HG03378 (cell line): ENCODE measurements around the gene ABHD3.
"Not testable (repeated sequence)": the region's sequence is repeated elsewhere in the genome, so short reads cannot be mapped to it uniquely, and the experiment has no call there.

Source experiments
- ATAC-seq: cut with Tn5 transposase; IDR thresholded peaks from one replicate; pipeline ENCODE4 v1.9.1; 2021; ENCODE audit warnings: mild to moderate bottlenecking, moderate library complexity; ENCODE audit not compliant: unreplicated experiment

Gene ABHD3, protein sequence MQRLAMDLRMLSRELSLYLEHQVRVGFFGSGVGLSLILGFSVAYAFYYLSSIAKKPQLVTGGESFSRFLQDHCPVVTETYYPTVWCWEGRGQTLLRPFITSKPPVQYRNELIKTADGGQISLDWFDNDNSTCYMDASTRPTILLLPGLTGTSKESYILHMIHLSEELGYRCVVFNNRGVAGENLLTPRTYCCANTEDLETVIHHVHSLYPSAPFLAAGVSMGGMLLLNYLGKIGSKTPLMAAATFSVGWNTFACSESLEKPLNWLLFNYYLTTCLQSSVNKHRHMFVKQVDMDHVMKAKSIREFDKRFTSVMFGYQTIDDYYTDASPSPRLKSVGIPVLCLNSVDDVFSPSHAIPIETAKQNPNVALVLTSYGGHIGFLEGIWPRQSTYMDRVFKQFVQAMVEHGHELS

DNA sequence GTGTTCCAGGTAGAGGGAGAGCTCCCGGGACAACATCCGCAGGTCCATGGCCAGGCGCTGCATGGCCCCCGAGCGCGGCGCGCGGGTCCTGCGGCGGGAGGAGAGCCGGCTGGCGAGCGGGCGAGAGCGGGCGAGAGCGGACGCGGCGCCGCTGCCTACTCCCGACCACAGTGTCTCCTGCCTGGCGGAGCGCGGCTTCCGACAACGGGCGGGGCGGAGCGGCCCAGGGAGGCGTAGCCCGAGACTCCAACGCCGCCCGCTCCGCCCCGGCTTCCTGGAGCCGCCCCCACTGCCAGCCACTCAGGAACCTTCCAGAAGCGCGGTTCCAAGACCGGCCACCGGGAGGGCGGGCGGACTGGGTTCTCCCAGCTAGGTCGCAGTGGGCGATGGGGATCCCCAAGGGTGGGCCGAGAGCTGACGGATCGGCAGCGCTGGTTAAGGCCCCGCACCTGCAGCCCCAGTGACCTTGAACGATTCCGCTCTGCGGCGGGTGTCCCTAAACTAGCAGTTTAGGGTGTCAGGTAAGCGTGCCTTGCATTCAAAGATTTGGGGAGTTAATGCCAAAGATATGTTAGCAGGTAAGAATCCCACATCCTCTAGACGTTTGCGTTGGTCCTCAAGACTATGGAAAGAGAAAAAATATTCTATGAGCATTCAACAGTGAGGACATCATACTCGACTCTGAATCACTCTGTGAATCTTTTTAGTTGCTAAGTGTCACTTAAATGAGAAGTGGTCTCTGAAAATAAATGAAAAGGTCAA is at the start of gene ABHD3:
ABHD3 (minus strand) TSS at position 172 of the 762 bp plus-strand sequence; CDS start at position 63, 109 bp downstream.
- peak; percentile 79 for ATAC-seq

DNA sequence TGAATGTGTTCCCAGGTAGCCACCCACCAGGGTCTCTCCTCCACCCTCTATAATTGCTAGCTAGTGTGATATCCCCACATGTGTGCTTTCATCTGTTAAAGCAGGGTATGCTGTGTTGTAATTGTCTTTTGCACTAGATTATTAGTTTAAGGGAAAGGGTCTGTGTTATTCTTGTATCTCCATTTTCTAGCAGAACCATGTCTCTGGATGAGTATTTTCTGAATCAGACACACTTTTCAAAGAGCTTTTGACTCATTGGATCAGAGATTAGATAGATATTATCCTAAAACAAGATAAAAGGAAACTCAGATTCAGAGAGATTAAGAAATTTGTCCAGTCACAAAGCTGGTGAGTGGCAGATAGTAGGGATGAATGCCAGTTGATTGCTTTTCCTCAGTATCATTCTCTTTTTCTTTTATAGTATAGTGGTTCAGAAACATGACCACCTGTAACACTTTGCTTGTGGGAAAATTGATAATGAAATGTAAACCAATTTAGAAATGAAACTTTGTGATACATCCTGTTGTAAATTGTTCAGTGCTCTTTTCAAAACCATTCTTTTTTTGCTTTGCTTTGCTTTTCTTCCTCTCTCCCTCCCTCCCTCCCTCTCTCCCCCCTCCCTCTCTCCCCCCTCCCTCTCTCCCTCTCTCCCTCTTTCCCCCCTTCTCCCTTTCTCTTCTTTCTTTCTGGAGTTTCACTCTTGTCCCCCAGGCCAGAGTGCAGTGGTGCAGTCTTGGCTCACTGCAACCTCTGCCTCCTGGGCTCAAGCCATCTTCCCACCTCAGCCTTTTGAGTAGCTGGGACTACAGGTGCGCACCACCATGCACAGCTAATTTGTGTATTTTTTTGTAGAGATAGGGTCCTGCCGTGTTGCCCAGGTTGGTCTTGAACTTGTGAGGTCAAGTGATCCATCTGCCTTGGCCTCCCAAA is 43.5 kb upstream of the ABHD3 start:
- ATAC-seq: no peak

DNA sequence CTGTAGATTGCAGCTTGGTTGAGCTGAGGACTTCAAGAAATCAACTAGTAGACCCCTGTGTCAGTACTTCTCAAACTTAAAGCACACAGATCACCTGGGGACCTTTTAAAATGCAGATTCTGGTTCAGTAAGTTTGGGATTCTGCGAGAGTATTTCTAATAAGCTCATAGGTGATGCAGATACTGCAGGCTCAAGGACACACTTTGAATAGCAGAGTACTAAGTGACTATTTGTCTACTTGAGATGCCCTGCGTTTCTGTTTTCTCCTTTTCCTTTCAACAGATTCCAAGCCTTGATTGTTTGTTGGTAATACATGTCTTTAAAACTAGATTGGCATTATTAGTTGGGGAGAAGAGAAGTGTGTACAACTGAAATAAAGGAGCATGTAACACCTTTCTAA is 42.7 kb upstream of the ABHD3 start:
- ATAC-seq: no peak

DNA sequence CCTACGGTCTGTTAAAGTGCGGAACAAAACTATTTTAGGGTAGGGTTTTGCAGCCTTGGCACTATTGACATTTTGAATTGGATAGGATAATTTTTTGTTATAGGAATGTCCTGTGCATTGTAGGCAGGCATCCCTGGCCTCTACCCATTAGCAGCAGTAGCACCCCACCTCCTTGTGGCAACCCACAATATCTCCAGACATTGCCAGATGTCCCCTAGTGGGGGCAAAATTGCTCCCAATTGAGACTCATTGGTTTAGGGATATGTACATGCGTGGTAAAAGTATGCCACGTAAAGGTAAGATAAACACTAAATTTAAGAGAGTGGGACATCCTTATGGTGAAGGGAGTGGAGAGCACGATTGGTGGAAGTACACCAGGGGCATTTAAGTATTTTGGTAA is 40.7 kb upstream of the ABHD3 start:
- no peak for ATAC-seq

DNA sequence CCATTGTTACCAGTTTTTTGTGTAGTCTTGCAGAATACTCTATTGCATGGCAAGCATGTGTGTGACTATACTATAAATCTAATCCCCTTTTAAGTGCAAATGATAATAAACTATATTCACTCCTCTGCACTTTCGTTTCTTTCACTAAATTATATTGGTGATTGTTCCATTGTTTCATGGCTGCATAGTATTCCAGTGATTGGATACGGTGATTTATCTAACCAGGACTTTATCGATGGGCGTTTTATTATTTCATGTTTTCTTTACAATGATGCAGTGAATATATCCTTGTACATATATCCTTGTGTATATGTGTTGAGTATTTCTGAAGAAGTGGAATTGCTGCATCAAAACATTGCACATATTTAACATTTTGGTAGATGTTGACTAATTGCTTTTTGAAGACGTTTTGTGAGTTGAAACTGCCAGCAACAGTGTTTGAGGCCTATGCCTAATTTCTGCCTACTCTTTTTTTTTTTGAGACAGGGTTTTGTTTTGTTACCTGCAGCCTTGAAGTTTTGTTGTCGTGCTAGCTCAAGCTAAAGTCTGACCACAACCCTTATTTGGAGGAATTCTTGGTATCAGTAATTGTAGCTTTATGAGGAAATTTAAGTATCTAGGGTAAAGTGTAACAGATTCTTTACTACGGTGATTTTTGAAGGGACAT is 38.7 kb upstream of the ABHD3 start:
- ATAC-seq: no peak

DNA sequence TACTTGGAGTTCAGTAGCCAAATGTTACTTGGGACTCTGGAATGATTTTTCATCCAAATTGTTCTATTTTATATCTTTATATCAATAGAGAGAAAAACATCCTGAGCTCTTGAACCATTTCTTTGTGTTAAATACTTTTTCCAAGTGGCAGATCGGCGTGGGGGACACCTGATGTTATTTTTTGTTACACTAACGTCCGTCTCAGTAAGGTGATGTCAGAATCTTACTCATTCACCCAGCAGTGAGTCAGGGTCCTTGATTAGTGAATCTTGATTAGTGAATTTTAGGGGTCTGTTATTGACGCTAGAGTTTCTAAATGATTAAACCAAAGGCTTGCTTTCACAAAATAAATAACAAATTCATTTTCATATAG is 37.7 kb upstream of the ABHD3 start:
- ATAC-seq: no peak

DNA sequence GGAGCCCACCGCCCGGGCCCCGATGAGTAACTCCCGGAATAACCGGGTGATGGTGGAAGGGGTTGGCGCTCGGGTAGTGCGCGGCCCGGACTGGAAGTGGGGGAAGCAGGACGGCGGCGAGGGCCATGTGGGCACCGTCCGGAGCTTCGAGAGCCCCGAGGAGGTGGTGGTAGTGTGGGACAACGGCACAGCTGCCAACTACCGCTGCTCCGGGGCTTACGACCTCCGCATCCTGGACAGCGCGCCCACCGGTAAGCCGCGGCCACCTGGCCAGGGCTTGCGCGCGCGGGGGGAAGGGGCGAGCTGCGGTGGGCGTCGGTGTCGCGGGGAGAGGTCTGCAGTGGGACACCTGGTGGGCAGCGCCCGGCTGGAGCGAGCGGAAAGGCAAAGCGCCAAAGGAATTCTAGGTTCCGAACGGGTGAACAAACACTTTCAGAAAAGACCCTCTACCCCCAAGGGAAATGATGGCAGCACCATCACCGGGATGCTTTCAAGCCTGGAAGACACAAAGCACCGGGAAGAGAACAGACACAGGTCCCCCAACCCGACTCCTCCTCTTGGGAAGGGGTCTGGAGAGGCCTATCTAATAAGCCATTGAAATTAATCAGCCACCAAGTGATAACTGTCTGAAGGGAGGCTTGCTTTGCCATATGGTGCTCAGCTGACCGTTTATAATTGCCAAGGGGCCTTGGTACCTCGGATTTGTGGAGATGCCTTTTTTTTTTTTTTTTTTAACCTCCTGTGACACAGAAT is 37.2 kb upstream of the ABHD3 start:
- ATAC-seq: peak; percentile 15

DNA sequence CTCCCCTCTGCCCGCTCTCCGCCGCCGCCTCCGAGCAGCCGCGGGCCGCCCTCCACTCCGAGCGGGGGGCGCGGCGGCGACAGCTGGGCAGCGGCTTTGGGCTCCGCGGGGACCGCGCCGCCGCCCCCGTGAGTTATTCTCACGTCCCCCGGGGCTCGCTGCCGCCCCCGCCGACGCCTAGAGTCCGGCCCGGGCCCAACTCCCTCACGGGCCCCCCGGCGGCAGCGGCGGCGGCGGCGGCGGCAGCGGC is 36.7 kb upstream of the ABHD3 start:
- peak; percentile 20 for ATAC-seq

DNA sequence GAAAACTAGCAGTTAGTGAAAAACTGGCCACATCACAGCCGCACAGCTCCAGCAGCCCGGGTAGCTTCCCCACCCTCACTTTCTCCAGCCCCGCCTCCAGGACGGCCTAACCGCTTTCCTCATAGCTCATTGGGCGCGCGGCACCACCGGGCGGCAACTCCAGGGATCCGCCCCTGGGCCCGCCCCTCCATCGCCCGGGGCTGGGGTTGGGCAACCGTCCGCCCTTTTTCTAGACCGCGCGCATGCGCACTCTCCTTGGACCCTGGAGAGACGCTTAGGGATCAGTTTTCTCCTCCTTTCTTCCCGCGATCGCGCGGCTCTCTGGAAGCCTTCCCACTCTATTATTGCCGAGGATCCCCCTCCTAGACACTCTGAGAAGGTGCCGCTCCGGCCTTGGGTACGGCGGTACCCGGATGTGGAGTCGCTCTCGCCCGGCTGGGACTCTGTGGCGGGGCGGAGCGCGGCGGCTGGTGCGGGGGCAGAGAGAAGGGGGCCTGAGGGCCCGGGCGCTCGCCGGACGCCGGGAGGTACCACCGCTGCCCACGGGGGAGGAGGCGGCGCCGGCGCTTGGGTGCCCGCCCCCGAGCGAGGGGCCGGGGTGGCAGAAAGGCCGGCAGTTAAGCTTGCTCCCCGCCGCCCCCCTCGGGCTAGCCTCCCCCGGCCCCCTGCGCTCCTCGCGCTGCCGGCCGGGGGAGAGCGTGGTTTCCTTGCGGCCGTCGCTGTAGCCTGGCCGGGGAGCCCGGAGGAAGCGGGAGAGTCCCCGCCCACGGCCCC is 36.2 kb upstream of the ABHD3 start, which contains the start of gene MIB1:
MIB1 (plus strand) TSS at position 255 of the 774 bp plus-strand sequence. CDS start 792 bp downstream, outside the sequence.
- ATAC-seq: peak; percentile 93

DNA sequence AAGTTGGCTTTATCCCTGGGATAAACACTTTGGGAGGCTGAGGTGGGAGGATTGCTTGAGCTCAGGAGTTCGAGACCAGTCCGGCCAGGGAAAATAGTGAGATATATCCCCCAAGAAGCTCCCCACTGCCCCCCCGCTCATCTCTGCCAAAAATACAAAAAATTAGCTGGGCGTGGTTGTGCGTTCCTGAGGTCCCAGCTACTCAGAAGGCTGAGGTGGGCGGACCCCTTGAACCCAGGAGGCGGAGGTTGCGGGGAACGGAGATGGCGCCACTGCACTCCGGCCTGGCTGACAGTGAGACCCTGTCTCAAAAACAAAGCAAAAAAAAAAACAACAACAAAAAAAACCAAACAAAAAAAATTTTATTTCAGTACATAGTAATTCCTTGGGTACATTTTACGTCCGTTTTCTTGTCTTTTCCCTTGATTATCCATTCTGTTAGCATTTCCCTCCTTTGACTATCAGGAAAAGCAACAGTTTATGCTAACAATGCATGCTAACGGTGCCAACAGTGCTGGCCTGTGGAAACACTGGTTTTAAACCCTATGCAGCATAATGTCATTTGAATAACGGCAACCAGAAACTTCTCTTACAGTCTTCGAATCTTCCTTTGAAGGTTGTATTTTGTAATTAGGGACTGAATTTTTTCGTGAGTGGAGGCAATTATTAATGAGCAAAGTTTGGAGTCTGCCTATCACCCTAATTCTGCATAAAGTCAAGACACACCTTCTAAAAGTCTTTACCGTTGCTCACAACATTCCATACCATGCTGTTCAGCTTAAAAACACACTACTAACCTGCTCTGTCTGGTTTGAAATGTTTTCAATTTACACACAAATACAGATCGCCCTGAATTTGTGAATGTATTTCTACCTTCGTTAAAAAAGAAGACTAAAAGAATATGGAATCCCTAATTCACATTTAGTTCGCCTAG is 35.3 kb upstream of the ABHD3 start:
- ATAC-seq: peak; percentile 29

DNA sequence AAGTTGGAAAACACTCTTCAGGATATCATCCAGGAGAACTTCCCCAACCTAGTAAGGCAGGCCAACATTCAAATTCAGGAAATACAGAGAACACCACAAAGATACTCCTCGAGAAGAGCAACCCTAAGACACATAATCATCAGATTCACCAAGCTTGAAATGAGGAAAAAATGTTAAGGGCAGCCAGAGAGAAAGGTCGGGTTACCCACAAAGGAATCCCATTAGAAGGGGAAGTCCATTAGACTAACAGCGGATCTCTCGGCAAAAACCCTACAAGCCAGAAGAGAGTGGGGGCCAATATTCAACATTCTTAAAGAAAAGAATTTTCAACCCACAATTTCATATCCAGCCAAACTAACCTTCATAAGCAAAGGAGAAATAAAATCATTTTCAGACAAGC is 32.4 kb upstream of the ABHD3 start:
- not testable (repeated sequence) for ATAC-seq

DNA sequence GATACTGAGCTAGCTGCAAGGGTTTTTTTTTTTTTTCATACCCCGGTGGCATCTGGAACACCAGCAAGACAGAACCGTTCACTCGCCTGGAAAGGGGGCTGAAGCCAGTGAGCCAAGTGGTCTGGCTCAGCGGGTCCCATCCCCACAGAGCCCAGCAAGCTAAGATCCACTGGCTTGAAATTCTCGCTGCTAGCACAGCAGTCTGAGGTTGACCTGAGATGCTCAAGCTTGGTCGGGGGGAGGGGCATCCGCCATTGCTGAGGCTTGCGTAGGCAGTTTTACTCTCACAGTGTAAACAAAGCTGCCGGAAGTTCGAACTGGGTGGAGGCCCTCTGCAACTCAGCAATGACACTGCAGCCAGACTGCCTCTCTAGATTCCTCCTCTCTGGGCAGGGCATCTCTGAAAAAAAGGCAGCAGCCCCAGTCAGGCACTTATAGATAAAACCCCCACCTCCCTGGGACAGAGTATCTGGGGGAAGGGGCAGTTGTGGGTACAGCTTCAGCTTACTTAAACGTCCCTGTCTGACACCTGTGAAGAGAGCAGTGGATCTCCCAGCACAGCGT is 31.0 kb upstream of the ABHD3 start:
- ATAC-seq: no peak

DNA sequence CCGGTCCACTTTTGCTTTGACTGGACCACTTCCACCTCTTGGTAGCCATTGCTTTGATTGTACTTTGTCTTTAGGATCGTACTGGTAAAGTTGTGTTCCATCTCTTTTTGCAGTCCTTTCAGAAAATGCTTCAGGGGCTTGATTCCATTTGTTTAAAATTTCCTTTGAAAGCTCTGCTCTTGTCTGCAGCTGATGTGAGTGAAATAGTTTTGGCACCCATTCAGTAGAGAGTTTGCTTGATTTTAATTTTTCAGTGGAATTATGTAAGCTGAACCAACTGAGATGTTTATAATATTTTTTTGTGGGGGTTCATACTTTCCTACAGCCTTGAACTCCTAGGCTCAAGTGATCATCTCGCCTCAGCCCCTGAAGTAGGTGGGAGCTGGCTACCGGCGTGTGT is 28.4 kb upstream of the ABHD3 start:
- ATAC-seq: no peak

DNA sequence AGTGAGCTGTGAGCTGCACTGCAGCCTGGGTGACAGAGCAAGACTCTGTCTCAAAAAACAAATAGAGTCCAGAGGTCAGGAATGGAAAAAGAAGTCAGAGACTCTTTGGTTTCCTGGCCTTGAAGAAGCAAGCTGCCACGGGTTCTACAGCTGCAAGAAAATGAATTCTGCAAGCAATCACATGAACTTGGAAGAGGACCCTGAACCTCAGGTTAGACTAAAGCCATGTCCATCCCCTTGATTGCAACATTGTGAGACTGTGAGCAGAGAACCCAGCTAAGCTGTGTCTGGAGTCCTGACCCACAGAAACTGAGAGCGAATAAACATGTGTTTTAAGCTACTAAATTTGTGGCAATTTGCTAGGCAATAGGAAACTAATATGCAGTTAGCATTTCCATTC is 23.1 kb upstream of the ABHD3 start:
- ATAC-seq: no peak

DNA sequence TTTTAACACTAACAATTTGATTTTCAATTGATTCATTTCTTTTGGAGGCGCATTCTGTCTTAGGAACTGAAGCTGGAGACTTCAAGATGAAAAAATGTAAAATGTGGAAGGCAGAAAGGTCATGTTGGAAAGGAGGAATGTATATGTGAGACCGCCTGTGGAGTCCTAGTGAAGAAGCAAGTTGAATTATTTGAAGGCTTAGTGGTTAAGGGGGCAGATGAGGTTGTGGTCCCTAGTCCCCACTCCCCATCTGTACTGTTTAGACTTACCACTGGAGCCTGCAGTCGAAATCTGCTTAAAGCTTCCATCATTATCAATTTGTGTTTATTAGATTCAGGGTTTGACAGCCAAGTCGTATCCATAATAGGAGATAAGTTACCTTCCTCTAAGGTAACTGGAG is 20.6 kb upstream of the ABHD3 start:
- ATAC-seq: no peak

DNA sequence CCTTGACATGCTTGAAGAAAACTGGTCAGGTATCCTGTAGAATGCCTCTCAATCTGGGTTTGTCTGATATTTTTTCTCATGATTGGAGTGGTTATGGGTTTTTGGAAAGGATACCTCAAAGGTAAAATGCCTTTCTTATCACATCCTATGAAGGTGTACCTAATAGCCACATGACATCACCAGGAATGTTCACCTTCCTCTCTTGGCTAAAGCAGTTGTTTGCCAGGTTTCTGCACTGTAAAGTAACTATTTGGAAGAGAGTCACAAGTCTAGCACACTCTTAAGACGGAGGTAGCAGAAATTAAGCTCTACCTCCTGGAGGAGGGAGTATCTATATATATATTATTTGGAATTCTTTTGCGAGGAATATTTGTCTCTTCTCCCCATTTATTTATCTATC is 18.1 kb upstream of the ABHD3 start:
- no peak for ATAC-seq

DNA sequence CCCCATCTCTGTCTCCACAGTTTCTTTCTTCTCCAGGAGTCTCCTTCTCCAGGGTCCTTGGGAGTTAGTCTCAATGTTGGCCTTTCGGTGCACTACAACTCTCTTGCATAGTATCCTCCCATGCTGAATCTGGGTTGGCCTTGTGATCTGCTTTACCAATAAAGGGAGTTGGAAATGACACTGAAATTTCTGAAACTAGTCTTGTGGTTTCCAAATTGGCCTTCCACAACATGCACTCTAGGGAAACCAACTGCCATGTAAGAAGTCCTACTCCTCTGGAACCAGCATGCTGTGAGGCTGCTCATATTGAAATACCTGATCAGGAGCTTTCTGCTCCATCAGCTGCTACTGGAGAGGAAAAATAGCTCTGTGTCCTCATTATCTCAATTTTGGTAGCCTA is 9.9 kb upstream of the ABHD3 start:
- ATAC-seq: no peak

DNA sequence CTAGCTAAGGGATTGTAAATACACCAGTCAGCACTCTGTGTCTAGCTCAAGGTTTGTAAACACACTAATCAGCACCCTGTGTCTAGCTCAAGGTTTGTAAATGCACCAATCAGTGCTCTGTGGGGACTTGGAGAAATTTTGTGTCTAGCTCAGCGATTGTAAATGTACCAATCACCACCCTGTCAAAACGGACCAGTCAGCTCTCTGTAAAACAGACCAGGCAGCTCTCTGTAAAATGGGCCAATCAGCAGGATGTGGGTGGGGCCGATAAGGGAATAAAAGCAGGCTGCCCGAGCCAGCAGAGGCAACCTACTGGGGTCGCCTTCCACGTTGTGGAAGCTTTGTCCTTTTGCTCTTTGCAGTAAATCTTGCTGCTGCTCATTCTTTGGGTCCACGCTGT is 2.6 kb upstream of the ABHD3 start:
- ATAC-seq: not testable (repeated sequence)
